Putamen (tissue), 1 donor: ENCODE measurements around the gene MIPOL1.
A peak's percentile ranks its signal among the peaks of the same experiment; 100 is the strongest.
"Not testable (repeated sequence)": the region's sequence is repeated elsewhere in the genome, so short reads cannot be mapped to it uniquely, and the experiment has no call there.

ENCODE experiments used
- DNase-seq: peaks from one replicate; pipeline ENCODE4 v3.0.0-alpha.2; 2016; ENCODE audit warnings: low spot score

MIPOL1 gene

DNA sequence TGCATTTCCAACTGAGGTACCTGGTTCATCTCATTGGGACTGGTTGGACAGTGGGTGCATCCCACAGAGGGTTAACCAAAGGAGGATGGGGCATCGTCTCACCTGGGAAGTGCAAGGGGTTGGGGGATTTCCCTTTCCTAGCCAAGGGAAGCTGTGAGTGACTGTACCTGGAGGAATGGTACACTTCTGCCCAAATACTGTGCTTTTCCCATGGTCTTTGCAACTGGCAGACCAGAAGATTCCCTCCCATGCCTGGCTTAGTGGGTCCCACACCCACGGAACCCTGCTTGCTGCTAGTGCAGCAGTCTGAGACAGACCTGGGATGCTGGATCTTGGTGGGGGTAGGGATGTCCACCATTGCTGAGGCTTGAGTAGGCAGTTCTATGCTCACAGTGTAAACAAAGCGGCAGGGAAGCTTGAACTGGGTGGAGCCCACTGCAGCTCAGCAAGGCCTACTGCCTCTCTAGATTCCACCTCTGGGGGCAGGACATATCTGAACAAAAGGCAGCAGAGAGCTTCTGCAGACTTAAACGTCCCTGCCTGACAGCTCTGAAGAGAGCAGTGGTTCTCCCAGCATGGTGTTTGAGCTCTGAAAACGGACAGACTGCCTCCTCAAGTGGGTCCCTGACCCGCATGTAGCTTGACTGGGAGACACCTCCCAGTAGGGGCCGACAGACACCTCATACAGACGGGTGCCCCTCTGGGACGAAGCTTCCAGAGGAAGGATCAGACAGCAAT is 9.7 kb upstream of the MIPOL1 start:
- not testable (repeated sequence) for DNase-seq

DNA sequence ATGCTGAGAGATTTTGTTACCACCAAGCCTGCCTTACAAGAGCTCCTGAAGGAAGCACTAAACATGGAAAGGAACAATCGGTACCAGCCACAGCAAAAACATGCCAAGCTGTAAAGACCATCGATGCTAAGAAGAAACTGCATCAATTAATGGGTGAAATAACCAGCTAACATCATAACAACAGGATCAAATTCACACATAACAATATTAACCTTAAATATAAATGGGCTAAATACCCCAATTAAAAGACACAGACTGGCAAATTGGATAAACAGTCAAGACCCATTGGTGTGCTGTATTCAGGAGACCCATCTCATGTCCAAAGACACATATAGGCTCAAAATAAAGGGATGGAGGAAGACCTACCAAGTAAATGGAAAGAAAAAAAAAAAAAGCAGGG is 8.0 kb upstream of the MIPOL1 start:
- not testable (repeated sequence) for DNase-seq

DNA sequence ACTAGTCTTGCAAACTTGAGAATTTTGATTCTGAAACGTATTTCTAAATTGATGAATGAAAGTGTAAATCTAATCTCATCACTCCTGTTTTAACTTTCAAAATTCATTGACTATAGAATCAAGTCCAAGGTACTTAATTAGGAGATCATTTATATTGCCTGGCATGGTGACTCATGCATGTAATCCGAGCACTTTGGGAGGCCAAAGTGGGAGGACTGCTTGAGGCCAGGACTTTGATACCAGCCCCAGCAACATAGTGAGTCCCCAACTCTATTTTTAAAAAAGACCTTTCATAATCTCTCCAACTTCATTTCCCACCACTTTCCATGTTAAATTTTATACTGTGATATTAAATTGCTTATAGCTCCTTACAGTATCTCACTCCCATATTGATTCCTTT is 3.0 kb upstream of the MIPOL1 start:
- no peak for DNase-seq

DNA sequence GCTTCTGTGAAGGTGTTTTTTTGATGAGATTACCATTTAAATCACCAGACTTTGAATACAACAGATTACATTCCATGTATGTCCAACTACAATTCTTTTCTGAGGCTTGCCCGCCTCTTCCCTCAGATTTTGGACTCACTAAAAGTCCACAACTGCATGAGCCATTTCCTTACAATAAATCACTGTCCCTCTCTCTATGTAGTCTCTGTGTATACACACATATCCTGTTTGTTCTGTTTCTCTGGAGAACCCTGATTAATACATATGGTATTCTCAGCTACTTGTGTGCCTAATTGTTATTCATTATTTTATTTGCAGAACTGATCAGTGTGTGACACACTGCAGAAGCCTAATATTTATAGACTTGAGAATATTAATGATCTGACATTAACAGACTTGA is 2.4 kb upstream of the MIPOL1 start:
- no peak for DNase-seq

DNA sequence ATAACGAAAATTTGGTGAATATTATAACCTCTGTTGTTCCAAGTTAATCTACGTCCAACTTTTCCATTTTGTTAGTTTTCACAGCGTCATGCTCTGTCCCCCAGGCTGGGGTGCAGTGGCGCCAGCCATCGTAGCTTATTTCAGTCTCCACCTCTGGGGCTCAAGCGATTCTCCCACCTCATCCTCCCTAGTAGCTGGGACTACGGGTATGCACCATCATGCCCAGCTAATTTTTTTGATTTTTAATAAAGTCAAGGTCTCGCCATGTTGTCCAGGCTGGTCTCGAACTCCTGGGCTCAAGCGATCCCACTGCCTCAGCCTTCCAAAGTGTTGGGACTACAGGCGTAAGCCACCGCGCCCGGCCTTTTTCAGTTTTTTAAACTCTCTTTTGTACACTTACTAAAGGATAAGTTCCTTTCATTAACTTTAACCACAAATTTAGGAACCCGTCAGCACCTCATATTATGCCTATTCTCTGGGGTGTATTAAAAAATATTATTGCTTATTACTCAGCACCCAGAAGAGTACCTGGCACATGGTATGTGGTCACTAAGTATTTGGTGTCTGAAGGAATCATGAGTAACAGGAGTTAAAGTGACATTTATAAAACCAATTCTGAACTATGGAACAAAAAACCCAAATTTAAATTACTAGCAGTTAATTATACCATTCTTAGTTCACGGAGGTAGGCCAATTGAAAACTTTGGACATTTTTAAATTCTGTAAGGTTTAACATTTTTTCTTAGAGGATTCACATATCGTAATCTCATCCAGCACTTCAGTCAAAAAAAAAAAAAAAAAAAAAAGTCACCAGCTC is 925 bp upstream of the MIPOL1 start:
- DNase-seq: no peak

DNA sequence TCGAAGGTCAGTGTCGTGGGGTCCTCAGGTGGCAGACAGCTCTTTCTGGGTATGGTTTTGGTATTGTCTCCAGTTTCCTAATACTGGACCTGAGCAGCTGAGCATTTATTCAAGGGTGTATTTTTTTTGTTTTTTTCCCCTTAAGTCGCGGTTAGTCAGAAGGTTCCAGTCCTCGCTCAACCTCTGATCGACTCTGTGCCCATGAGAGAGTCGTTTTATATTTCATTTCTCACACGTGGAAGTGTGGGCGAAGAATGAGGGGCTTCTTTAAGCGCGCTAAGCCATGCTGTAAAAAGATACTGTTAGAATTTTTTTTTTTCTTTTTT is 499 bp downstream of the MIPOL1 start:
- DNase-seq: no peak

DNA sequence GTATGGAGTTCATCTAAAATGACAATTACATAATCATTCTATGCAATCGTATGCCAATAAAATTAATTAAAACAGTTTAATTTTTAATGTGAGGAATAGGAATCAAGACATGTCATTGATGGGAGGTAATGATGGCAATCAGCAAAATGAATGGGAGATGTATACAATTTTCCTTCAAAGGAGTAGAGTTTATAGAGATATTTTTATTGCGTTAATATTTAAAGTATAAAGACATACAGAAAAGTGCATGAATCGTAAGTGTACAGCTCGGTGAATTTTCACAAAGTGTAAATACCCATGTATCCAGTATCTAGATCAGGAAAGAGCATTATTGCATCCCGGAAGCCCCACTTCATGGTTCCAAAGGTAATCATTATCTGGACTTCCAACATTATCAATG is 1.2 kb downstream of the MIPOL1 start:
- no peak for DNase-seq

DNA sequence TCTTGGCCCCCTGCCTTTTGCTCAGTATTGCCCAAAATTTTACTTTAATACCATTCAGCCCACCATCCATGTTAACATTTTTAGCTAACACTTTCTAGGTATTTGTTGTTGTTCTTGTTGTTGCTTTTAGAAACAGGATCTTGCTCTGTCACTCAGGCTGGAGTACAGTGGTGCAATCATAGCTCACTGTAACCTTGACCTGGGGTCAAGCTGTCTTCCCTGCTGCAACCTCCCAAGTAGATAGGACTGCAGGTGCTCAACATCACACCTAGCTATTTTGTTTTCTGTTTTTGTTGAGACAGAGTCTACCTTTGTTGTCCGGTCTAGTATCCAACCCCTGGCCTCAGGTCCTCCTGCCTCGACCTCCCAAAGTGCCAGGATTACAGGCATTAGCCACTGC is 4.0 kb downstream of the MIPOL1 start:
- DNase-seq: no peak

DNA sequence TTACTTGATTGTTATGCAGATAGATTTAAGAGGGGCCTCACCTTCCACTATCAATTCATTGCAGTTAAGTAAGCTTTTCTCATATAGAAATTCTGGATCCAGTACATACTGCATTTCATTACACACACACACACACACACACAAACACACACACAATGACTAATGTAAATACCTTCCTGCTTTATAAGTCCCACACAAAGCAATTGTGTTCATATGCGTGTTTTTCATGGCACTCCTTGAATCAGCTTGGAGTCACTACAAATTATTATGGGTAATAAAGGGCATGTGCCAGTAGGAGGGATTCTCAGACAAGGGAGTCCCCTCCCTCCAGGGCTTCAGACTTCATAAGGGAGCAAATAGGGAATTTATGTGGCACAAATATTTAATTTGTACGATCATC is 4.5 kb downstream of the MIPOL1 start:
- no peak for DNase-seq

DNA sequence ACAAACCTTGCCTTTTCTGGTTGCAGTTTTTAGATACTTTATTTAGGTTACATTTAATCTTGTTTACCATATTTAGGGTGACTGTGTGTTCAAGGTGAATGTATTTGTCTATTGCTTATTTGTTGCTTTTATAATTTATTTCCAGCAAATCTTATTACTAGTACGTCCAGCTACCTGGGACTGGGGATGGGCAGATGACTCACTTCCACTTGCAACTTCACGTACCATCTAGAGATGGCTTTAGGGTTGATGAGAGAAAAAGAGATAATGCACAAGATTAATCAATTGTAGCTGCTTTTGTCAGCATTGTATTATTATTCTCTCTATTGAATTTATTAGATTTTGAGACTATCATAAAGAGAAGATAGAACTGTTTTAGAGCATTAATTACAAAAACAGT is 5.1 kb downstream of the MIPOL1 start:
- no peak for DNase-seq

DNA sequence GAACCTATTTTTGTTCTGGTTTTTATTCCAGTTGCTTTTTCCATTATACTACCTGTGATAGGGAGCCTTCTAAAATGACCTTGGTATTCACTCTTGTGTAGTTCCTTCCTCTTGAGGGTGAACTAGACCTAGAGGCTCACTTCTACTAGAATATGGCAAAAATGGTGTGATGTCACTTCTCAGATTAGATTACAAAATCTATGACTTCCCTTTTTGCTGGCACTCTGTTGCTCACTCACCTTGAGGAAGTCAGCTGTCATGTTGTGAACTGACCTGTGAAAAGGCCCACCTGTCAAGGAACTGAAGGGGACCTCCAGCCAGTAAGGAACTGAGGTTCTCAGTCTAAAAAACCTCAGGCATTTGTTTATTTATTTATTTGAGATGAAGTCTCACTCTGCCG is 5.7 kb downstream of the MIPOL1 start:
- no peak for DNase-seq

DNA sequence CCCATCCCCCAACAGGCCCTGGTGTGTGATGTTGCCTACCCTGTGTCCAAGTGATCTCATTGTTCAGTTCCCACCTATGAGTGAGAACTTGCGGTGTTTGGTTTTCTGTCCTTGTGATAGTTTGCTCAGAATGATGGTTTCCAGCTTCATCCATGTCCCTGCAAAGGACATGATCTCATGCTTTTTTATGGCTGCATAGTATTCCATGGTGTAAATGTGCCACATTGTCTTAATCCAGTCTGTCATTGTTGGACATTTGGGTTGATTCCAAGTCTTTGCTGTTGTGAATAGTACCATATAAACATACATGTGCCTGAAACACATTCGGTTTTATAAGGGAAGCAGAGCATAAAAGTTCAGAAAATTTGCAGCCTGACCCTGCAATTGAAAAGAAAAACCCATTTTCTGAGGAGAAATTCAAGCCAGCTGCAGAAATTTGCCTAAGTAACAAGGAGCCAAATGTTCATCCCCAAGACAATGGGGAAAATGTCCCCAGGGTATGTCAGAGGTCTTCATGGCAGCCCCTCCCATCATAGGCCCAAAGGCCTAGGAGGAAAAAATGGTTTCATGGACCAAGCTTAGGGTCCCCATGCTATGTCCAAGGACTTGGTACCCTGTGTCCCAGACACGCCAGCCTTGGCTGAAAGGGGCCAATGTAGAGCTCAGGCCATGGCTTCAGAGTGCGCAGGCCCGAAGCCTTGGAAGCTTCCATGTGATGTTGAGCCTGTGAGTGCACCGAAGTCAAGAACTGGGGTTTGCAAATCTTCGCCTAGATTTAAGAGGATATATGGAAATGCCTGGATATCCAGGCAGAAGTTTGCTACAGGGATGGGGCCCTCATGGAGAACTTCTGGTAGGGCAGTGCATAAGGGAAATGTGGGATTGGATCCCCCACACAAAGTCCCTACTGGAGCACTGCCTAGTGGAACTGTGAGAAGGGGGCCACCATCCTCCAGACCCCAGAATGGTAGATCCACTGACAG is 8.2 kb downstream of the MIPOL1 start:
- not testable (repeated sequence) for DNase-seq

DNA sequence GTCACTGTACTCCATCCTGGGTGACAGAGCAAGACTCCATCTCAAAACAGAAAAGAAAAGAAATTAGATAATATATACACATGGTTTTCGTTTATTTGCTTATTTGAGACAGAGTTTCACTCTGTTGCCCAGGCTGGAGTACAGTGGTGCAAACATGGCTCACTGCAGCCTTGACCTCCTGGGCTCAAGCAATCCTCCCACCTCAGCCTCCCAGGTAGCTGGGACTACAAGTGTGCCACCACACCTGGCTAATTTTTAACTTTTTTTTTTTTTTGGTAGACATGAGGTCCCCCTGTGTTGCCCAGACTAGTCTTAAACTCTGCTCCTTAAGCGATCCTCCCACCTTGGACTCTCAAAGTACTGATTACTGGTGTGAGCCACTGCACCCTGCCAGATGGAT is 11.9 kb downstream of the MIPOL1 start:
- not testable (repeated sequence) for DNase-seq

DNA sequence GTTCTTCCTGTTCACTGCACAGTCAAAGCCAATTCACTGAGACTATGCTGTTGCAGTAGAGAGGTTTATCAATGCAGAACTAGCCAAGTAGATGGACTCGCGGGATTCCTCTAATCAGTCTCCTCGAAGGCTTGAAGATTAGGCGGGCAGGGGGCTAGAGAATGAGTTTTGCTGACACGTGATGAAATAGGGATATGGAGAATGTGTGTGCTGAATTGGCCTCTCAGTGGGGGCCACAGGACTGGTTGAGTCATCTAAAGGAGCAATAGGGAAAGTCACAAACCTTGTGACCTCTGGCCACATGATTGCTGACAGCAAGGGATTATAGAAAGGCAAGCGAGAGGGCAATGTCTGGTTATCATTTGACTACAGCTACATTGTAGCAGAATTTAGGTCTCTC is 12.7 kb downstream of the MIPOL1 start:
- DNase-seq: no peak

DNA sequence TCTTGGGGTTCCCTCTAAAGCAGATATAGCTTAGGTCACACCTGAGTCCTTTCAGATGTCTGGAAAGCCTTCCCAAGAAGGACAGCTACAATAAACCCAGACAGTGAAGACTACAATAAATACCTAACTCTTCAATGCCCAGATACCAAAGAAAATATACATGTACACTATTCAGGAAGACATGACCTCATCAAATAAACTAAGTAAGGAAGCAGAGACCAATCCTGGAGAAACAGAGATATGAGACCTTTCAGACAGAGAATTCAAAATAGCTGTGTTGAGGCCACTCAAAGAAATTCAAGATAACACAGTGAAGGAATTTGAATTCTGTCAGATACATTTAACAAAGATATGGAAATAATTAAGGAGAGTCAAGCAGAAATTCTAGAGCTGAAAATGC is 15.3 kb downstream of the MIPOL1 start:
- no peak for DNase-seq

DNA sequence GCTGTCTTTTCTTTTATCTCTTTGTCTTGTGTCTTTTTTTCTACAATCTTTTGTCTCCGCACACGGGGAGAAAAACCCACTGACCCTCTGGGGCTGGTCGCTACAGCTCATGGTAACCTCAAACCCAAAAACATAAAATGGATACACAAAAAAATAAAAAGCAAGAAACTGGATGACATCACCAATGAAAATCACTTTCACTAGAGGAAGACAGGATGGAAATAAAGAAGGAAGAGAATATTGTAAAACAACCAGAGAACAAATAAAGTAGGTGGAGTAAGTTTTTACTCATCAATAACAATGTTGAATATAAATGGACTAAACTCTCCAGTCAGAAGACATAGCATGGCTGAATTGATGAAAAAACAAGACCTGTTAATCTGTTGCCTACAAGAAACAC is 17.6 kb downstream of the MIPOL1 start:
- DNase-seq: no peak

DNA sequence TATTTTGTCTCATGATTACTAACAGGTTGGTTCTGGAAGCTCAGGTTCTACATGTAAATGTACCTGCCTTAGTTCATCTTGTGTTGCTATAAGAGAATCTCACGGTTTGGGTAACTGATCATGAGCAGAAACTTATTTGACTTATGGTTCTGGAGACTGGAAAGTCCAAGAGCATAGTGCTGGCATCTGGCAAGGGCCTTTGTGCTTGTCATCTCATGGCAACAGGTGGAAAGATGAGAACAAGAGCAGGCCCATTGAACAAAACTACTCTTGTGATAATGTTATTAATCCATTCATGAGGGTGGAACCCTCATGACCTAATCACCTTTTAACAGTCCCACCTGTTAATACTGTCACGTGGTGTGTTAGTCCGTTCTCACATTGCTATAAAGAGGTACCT is 23.3 kb downstream of the MIPOL1 start:
- no peak for DNase-seq

DNA sequence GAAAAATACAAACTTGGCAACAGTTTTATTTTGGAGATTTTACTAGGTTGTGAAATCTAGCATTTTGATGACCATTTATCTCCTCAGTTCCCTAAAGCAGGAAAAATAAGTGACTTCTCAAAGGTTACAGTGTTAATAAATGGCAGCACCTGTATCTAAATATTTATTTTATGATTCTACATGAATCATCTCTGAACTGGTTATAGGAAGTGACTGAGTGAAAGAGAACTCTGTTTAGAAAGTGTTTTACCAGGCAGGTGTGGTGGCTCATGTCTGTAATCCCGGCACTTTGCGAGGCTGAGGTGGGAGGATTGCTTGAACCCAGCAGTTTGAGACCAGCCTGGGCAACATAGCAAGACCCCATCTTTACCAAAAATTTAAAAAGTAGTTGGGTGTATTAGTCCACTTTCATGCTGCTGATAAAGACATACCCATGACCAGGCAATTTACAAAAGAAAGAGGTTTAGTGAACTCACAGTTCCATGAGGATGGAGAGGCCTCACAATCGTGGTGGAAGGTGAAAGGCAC is 26.3 kb downstream of the MIPOL1 start:
- no peak for DNase-seq

DNA sequence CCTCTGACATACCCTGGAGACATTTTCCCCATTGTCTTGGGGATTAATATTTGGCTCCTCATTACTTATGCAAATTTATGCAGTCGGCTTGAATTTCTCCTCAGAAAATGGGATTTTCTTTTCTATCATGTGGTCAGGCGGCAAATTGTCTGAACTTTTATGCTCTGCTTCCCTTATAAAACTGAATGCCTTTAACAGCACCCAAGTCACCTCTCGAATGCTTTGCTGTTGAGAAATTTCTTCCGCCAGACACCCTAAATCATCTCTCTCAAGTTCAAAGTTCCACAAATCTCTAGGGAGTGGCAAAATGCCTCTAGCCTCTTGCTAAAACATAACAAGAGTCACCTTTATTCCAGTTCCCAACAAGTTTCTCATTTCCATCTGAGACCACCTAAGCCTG is 27.9 kb downstream of the MIPOL1 start:
- DNase-seq: not testable (repeated sequence)

DNA sequence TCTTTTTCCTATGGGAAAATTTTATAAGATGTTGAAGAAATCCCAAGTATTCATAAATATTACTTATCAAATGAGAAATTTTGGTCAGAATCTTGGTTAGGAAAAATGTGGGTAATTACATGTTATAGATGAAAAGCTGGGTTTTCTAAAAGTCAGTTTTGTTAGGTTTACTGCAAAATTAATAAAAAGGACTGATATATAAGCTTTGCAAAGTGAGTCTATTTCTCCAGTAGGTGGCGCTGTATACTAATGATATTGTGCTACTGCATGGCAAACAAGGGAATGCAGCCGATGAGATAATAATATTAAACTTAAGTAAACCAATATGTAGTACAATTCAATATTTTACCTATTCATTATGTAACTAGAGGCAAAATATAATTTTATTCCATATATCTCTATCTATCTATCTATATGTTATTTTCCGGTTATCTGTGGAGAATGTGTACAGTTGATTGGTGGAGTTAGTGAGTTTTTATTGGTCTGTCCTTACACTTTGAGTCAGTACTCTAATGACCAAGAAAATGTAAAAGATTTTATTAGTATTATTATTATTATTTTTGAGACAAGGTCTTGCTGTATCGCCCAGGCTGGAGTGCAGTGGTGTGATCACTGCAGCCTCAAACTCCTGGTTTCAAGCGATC is 32.9 kb downstream of the MIPOL1 start:
- peak; percentile 34 for DNase-seq

DNA sequence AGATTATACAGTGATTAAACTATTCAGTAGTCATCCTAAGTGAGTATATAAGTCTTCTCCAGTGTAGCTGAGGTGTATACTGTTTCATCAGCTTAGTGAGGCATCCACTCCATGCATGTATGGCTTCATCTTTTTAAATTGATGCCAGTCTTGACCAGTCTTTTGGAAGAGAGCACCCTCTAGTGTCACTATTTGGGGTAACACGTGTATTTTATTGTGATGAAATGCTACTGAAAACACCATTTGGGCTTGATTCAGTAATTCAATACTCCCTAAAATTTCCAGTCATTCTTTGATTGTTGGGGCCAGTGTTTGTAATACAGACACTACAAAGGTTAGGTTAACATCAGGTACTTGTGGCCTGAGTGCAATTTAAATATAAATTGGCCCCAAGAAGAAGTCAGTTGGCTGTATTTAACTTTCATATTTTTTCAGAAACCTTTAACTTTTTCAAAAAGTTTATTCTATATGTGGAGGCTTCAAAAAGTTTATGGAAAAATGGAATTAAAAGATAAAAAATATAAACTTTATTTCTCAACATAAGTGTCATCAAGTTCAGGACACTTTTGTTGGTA is 35.3 kb downstream of the MIPOL1 start:
- DNase-seq: peak; percentile 3
